T-helper 2 cell treated with Interferon-gamma antibody and Interleukin-4, amounts not matched to agents 5 μg/mL and 100 μg/mL, for 36 hours (primary cell): Measurements from ENCODE around the gene ZNF541.

Experiments used
- DNase-seq: peaks from one replicate; pipeline ENCODE4 v3.0.0; 2021; ENCODE audit warnings: low spot score
- H3K27ac Mint-ChIP-seq: one replicate; pipeline ENCODE4 v1.8.0; 2021; ENCODE audit warnings: mild to moderate bottlenecking, mixed read lengths
- H3K27me3 Mint-ChIP-seq: one replicate; pipeline ENCODE4 v1.8.0; 2021; ENCODE audit warnings: low read depth, mixed read lengths
- H3K36me3 Mint-ChIP-seq: one replicate; pipeline ENCODE4 v1.8.0; 2021; ENCODE audit warnings: low read depth, mixed read lengths
- H3K4me1 Mint-ChIP-seq: one replicate; pipeline ENCODE4 v1.8.0; 2021; ENCODE audit warnings: low read depth, mixed read lengths
- H3K4me3 Mint-ChIP-seq: one replicate; pipeline ENCODE4 v1.8.0; 2022; ENCODE audit warnings: mild to moderate bottlenecking, moderate library complexity, mixed read lengths
- H3K9me3 Mint-ChIP-seq: one replicate; pipeline ENCODE4 v1.8.0; 2021; ENCODE audit warnings: mixed read lengths

ZNF541 gene

DNA sequence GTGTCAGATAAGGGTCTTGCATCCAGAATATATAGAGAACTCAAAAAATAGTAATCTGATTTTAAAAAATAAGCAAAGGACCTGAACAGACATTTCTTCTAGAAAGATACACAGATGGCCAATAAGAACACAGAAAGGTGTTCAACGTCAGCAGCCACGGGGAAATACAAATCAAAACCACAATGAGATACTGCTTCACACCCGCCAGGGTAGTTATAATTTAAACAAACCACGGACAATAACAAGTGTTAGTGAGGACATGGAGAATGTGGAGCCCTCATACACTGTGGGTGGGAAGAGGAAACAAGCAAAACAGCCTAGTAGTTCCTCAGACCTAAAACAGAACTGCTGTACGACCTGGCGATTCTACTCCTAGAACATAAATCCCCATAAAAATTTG lies 31.4 kb downstream of the ZNF541 start:
- H3K4me3 Mint-ChIP-seq: no peak overlapping the region
- H3K27ac Mint-ChIP-seq: peak overlapping the region; percentile 35
- H3K4me1 Mint-ChIP-seq: peaks cover 11% of the 10 kb centered on the region
- no peaks in the 10 kb centered on the region for H3K36me3 Mint-ChIP-seq
- DNase-seq: peak; percentile 26
- H3K9me3 Mint-ChIP-seq: no peaks in the 10 kb centered on the region
- peaks cover 14% of the 10 kb centered on the region for H3K27me3 Mint-ChIP-seq

DNA sequence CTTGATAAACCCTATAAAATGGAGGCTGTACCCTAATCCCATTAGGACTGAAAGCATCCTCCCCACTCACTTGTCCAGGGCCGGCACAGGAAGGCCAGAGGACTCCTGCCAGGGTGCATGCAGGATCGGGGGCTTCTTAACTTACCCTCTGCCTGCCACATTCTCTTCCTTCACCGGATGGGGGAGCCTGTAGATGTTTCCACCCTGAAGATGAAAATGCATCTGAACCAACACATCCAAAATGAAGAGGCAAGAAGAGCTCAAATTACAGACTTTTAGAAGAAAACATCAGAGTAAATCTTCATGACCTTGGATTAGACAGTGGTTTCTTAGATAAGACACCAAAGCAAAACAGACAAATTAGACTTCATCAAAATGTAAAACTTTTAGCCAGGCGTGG lies 32.2 kb downstream of the ZNF541 start:
- Mint-ChIP-seq H3K9me3 (no peaks in the 10 kb centered on the region), H3K4me1 (peaks cover 11% of the 10 kb centered on the region), H3K4me3 (peak overlapping the region; percentile 18), H3K27me3 (peaks cover 12% of the 10 kb centered on the region), H3K36me3 (no peaks in the 10 kb centered on the region), H3K27ac (peak overlapping the region; percentile 65)
- DNase-seq: no peak

DNA sequence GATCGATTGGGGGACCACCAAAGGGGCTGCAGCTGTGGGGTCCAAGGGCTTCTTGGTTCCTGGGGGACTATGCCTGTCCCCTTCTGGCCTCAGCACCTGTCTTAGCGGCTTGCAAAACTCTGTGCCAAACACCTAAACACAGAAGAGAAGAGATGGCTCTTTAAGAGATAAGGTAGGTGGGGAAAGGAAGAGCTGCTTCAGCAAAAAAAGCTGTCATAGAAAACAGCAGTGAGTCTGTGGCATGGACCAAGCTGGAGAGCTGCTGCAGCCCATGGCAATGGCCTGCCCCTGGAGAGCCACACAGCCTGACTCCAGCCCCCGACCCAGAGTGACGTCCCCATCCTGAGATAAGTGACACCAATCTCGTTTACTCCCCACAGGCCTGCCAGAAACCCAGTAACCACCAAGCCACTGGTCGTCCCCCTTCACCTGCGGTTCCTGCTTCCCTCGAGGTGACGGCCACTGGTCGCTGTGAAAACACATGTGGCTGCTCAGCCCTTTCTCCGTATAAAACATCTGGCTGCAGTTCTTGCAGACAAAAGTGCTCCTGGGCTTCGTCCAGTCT lies 33.1 kb downstream of the ZNF541 start:
- Mint-ChIP-seq H3K27ac (peak overlapping the region; percentile 42), H3K36me3 (no peaks in the 10 kb centered on the region), H3K27me3 (peaks cover 11% of the 10 kb centered on the region), H3K4me1 (peaks cover 11% of the 10 kb centered on the region), H3K4me3 (no peak overlapping the region), H3K9me3 (no peaks in the 10 kb centered on the region)
- no peak for DNase-seq

DNA sequence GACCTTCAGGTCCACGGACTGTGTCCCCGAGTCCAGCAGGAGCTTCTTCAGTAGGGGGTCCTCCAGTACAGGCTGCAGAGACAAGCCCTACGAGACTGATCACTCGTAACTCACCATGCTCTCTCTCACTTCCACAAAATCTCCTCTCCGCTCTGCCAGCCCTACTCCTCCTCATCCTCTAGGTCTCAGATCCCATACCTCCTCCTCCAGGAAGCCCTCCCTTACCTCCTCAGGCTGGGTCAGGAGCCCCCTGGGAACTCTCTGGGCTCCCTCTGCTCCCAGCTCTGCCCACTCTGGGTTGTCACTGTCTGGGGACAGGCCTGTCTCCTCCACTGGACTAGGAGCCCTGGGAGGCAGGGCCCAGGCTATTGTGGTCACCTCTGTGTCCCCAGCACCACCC lies 34.1 kb downstream of the ZNF541 start:
- Mint-ChIP-seq H3K4me3 (no peak overlapping the region), H3K27me3 (peaks cover 3% of the 10 kb centered on the region), H3K27ac (no peak overlapping the region), H3K4me1 (peaks cover 11% of the 10 kb centered on the region), H3K9me3 (no peaks in the 10 kb centered on the region), H3K36me3 (no peaks in the 10 kb centered on the region)
- no peak for DNase-seq

DNA sequence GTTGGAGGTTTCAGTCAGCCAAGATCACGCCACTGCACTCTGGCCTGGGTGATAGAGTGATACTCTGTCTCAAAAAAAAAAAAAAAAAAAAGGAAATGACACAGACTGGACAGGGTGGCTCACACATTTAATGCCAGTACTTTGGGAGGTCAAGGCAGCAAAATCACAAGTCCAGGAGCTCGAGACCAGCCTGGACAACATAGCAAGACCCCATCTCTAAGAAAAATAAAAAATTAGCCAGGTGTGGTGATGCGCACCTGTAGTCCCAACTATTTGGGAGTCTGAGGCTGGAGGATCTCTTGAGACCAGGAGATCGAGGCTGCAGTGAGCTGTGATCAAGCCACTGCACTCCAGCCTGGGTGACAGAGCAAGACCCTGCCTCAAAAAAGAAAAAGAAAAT lies 35.5 kb downstream of the ZNF541 start:
- H3K9me3 Mint-ChIP-seq: no peaks in the 10 kb centered on the region
- H3K4me1 Mint-ChIP-seq: peaks cover 11% of the 10 kb centered on the region
- no peak overlapping the region for H3K4me3 Mint-ChIP-seq
- DNase-seq: no peak
- no peaks in the 10 kb centered on the region for H3K36me3 Mint-ChIP-seq
- no peak overlapping the region for H3K27ac Mint-ChIP-seq
- H3K27me3 Mint-ChIP-seq: no peaks in the 10 kb centered on the region

DNA sequence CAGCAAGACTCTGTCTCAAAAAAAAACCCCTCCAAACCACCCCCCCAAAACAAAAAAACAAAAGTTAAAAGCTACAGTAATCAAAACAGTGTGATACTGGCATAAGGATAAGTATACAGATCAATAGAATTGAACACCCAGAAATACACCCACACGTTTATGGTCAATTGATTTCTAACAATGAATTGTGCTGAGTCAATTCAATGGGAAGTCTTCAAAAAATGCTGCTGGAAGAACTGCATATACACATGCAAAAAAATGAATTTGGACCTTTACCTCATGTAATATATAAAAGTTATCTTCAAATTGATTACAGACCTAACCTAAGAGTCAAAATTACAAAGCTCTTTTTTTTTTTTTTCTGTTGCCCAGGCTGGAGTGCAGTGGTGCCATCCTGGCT lies 38.3 kb downstream of the ZNF541 start:
- Mint-ChIP-seq H3K4me1 (no peaks in the 10 kb centered on the region), H3K4me3 (no peak overlapping the region), H3K27me3 (peaks cover 2% of the 10 kb centered on the region), H3K36me3 (no peaks in the 10 kb centered on the region), H3K9me3 (no peaks in the 10 kb centered on the region), H3K27ac (no peak overlapping the region)
- no peak for DNase-seq

DNA sequence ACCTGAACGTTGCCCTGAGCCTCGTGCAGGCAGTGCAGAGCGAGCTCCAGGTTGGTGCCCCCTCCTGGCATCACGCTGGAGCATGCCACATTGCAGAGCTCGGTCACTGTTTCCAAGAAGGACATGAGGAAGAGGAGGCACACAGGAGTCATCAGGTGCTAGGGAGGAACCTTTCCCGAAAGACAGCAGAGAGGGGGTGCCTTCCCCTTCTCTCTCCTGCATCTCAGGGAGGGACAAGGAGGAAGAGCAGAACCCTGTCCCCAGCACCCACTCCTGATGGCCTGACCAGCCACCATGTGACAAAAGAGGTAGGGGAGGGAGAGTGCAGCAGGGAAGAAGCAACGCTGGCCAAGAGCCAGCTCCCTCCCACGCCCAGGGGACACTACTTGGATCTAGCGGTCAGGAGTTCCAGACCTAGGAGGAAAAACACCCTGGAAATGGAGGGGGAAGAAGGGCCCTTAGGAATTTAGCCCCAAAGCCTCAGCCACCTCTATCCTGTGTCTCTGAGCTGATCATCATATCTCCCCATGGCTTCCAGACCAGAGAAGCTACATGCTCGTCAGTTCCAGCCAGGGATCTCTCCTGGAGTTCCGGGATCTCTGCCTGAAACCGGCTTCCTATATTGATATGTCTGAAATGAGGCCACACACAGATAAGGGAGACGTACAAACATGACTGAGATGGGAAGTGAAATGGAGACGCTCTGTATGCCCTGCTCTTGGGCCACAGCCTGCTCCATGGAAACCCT lies 41.1 kb downstream of the ZNF541 start:
- no peaks in the 10 kb centered on the region for H3K4me1 Mint-ChIP-seq
- H3K27ac Mint-ChIP-seq: no peak overlapping the region
- peaks cover 2% of the 10 kb centered on the region for H3K27me3 Mint-ChIP-seq
- DNase-seq: no peak
- H3K4me3 Mint-ChIP-seq: no peak overlapping the region
- H3K9me3 Mint-ChIP-seq: no peaks in the 10 kb centered on the region
- H3K36me3 Mint-ChIP-seq: no peaks in the 10 kb centered on the region

DNA sequence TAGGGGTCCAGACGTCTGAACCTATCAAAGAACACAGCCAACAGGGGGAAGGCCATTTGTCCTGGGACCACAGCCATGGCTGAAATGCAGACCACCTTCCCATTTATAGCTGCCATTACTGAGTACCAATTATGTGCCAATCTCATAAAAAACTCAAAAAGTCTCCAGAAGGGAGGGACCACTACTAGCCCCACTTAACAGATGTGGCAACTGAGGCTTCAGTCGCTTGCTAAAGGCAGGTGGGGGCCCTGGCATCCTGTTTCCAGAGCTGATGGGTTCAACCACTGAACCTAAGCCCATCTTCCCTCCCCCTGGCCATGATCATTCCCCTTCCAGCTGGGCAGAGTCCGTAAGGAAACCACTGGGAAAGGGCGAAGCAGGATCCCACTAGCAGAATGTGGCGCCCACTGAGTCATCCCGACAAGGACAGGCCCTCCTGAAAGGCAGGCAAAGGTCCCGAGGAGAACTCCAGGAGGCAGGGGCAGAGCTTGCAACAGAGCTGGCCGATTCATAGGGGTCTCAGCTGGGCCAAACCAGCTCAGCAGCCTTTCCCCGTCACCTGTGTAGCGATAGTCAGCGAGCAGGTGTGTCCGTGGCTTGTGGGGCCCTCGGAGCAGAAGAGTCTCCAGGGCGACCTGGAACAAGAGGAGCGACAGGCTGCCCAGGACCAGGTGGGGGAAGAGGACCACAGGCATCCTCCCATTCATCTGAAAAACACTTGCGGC lies 43.8 kb downstream of the ZNF541 start:
- no peaks in the 10 kb centered on the region for H3K4me1 Mint-ChIP-seq

DNA sequence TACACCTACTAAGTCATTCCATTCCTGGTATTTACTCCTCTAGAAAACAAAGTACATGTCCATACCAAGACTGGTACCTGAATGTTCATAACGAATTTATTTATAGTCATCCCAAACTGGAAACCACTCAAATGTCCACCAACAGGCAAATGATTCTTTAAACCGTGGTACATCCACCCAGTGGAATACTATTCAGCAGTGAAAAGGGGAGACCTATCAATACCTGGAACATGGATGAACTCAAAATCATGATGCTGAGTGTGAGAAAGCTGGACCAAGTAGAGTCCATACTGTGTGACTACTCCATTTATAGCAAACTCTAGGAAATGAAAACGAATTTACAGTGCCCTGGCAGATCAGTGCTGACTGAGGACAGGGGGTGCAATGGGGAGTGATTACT lies 46.1 kb downstream of the ZNF541 start:
- Mint-ChIP-seq H3K4me3 (no peak overlapping the region), H3K27me3 (peaks cover 15% of the 10 kb centered on the region), H3K27ac (no peak overlapping the region), H3K36me3 (no peaks in the 10 kb centered on the region), H3K9me3 (no peaks in the 10 kb centered on the region), H3K4me1 (peaks cover 8% of the 10 kb centered on the region)
- no peak for DNase-seq

More for the DNA sequence above, 43.8 kb downstream of the ZNF541 start:
- H3K4me3 Mint-ChIP-seq: no peak overlapping the region
- H3K9me3 Mint-ChIP-seq: no peaks in the 10 kb centered on the region
- H3K27me3 Mint-ChIP-seq: peaks cover 6% of the 10 kb centered on the region
- no peak for DNase-seq
- H3K36me3 Mint-ChIP-seq: no peaks in the 10 kb centered on the region
- no peak overlapping the region for H3K27ac Mint-ChIP-seq

DNA sequence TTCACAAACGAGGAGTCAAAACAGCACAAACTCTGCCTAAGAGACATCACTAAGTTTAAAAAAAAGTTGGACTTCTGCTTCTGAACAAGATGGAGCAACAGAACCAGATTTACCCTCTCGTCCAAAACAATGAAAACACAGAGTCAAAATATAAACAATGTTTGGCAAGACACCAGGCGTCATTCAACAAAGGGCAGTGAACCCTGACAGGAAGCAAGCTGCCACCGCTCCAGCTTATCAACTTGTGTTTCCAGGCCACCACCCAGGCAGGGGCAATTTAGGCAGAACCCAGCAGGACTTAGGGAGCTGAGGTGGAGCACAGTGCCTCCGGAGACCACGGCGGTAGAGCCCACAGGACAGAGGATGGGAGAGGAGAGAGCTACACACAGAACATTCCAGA lies 49.5 kb downstream of the ZNF541 start:
- H3K27me3 Mint-ChIP-seq: peaks cover 13% of the 10 kb centered on the region
- H3K27ac Mint-ChIP-seq: no peak overlapping the region
- no peaks in the 10 kb centered on the region for H3K9me3 Mint-ChIP-seq
- no peaks in the 10 kb centered on the region for H3K36me3 Mint-ChIP-seq
- H3K4me3 Mint-ChIP-seq: no peak overlapping the region
- DNase-seq: no peak
- peaks cover 26% of the 10 kb centered on the region for H3K4me1 Mint-ChIP-seq
